Ishikawa (cell line): ENCODE measurements around the gene SMARCA4.

Source experiments
- CEBPB ChIP-seq: IDR thresholded peaks from 2 replicates; pipeline ENCODE4 v1.6.1; 2012
- CREB1 ChIP-seq: IDR thresholded peaks from 2 replicates; pipeline ENCODE4 v1.6.1; 2012; ENCODE audit warnings: low read depth
- EGR1 ChIP-seq: IDR thresholded peaks from 2 replicates; pipeline ENCODE4 v1.6.1; 2012
- EP300 ChIP-seq: IDR thresholded peaks from 2 replicates; pipeline ENCODE4 v1.6.1; 2012; ENCODE audit warnings: borderline replicate concordance
- FOXM1 ChIP-seq: IDR thresholded peaks from 2 replicates; pipeline ENCODE4 v1.6.1; 2012; ENCODE audit warnings: low read depth, borderline replicate concordance
- NFIC ChIP-seq: IDR thresholded peaks from 2 replicates; pipeline ENCODE4 v1.6.1; 2012
- RAD21 ChIP-seq: IDR thresholded peaks from 2 replicates; pipeline ENCODE4 v1.6.1; 2012; ENCODE audit warnings: low read depth
- TAF1 ChIP-seq: IDR thresholded peaks from 2 replicates; pipeline ENCODE4 v1.6.1; 2012; ENCODE audit warnings: low read depth, mild to moderate bottlenecking
- TEAD4 ChIP-seq: IDR thresholded peaks from 2 replicates; pipeline ENCODE4 v1.6.1; 2012
- ZBTB7A ChIP-seq: IDR thresholded peaks from 2 replicates; pipeline ENCODE4 v1.6.1; 2012; ENCODE audit warnings: low read depth
- TF ChIP-seq, protein P1 (sequence below): IDR thresholded peaks from 2 replicates; pipeline ENCODE4 v1.6.1; 2012
- TF ChIP-seq, protein P2 (sequence below): IDR thresholded peaks from 2 replicates; pipeline ENCODE4 v1.6.1; 2012
- TF ChIP-seq, protein P3 (sequence below): IDR thresholded peaks from 2 replicates; pipeline ENCODE4 v1.6.1; 2012; ENCODE audit warnings: low read depth, mild to moderate bottlenecking

- TF ChIP-seq, protein P1, sequence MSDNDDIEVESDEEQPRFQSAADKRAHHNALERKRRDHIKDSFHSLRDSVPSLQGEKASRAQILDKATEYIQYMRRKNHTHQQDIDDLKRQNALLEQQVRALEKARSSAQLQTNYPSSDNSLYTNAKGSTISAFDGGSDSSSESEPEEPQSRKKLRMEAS = no peak
- no peak for TF ChIP-seq EP300
- no peak for TF ChIP-seq FOXM1
- no peak for TF ChIP-seq EGR1
- TF ChIP-seq CEBPB = no peak
- no peak for TF ChIP-seq CREB1
- TF ChIP-seq, protein P2, sequence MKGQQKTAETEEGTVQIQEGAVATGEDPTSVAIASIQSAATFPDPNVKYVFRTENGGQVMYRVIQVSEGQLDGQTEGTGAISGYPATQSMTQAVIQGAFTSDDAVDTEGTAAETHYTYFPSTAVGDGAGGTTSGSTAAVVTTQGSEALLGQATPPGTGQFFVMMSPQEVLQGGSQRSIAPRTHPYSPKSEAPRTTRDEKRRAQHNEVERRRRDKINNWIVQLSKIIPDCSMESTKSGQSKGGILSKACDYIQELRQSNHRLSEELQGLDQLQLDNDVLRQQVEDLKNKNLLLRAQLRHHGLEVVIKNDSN = no peak
- TF ChIP-seq, protein P3, sequence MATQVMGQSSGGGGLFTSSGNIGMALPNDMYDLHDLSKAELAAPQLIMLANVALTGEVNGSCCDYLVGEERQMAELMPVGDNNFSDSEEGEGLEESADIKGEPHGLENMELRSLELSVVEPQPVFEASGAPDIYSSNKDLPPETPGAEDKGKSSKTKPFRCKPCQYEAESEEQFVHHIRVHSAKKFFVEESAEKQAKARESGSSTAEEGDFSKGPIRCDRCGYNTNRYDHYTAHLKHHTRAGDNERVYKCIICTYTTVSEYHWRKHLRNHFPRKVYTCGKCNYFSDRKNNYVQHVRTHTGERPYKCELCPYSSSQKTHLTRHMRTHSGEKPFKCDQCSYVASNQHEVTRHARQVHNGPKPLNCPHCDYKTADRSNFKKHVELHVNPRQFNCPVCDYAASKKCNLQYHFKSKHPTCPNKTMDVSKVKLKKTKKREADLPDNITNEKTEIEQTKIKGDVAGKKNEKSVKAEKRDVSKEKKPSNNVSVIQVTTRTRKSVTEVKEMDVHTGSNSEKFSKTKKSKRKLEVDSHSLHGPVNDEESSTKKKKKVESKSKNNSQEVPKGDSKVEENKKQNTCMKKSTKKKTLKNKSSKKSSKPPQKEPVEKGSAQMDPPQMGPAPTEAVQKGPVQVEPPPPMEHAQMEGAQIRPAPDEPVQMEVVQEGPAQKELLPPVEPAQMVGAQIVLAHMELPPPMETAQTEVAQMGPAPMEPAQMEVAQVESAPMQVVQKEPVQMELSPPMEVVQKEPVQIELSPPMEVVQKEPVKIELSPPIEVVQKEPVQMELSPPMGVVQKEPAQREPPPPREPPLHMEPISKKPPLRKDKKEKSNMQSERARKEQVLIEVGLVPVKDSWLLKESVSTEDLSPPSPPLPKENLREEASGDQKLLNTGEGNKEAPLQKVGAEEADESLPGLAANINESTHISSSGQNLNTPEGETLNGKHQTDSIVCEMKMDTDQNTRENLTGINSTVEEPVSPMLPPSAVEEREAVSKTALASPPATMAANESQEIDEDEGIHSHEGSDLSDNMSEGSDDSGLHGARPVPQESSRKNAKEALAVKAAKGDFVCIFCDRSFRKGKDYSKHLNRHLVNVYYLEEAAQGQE = no peak
- TF ChIP-seq TAF1 = no peak
- TF ChIP-seq ZBTB7A = no peak
- TF ChIP-seq RAD21 = no peak
- TF ChIP-seq NFIC = no peak
- TF ChIP-seq TEAD4 = no peak
Observed at GRCh38 chr19:10984166-10984735, 23.4 kb downstream of the SMARCA4 start.
